ENCODE results near the gene SDK2. TPM values are rescaled to one million over a fixed set of nuclear protein-coding genes. Genes with fewer than 3 reads are reported as not detected.

The SDK2 gene
- total RNA-seq, 2 donors from 2014 or later = 16.5 to 26.3 TPM

- intact Hi-C loops (cut with DNase I) = no loop called here
- H3K9me3 ChIP-seq = no peaks in the 10 kb centered on the region
- no peak for DNase-seq (ENCODE audit: low spot score)
- 86% methylated on average over 7 of the region's 7 CpGs for WGBS
- no peak overlapping the region for H3K4me3 ChIP-seq
- no peaks in the 10 kb centered on the region for H3K36me3 ChIP-seq
- H3K27me3 ChIP-seq (replicated peaks; ENCODE audit: insufficient read depth) = no peaks in the 10 kb centered on the region
- TF ChIP-seq POLR2AphosphoS5 (IDR thresholded peaks at IDR 0.05) (no peak), POLR2A (IDR thresholded peaks at IDR 0.05) (no peak), CTCF (IDR thresholded peaks at IDR 0.05) (no peak)
- H3K27ac ChIP-seq = no peak overlapping the region
- H3K4me1 ChIP-seq (replicated peaks) = no peaks in the 10 kb centered on the region
Measured at GRCh38 chr17:73609758-73610157, 34.5 kb downstream of the SDK2 start.

GRCh38 chr17:73609060-73609459 is 35.2 kb downstream of the SDK2 start:
- no peak overlapping the region for H3K27ac ChIP-seq
- H3K27me3 ChIP-seq (replicated peaks; ENCODE audit: insufficient read depth) = no peaks in the 10 kb centered on the region
- H3K4me3 ChIP-seq = no peak overlapping the region
- 86% methylated on average over 5 of the region's 5 CpGs for whole genome bisulfite sequencing
- H3K36me3 ChIP-seq = no peaks in the 10 kb centered on the region
- H3K4me1 ChIP-seq (replicated peaks) = no peaks in the 10 kb centered on the region
- H3K9me3 ChIP-seq = no peaks in the 10 kb centered on the region
- TF ChIP-seq POLR2A (IDR thresholded peaks at IDR 0.05) = no peak
- TF ChIP-seq CTCF (IDR thresholded peaks at IDR 0.05) = no peak
- TF ChIP-seq POLR2AphosphoS5 (IDR thresholded peaks at IDR 0.05) = no peak
- DNase-seq (ENCODE audit: low spot score) = no peak
- intact Hi-C loops (cut with DNase I) = no loop called here

GRCh38 chr17:73605444-73605843 is 38.8 kb downstream of the SDK2 start:
- WGBS = 96% methylated on average over 8 of the region's 8 CpGs
- H3K4me3 ChIP-seq = no peak overlapping the region
- no peaks in the 10 kb centered on the region for H3K36me3 ChIP-seq
- no peaks in the 10 kb centered on the region for H3K9me3 ChIP-seq
- H3K4me1 ChIP-seq (replicated peaks) = no peaks in the 10 kb centered on the region
- DNase-seq (ENCODE audit: low spot score) = no peak
- intact Hi-C loops (cut with DNase I) = no loop called here
- H3K27me3 ChIP-seq (replicated peaks; ENCODE audit: insufficient read depth) = no peaks in the 10 kb centered on the region
- TF ChIP-seq POLR2AphosphoS5 (IDR thresholded peaks at IDR 0.05) = no peak
- no peak for TF ChIP-seq CTCF (IDR thresholded peaks at IDR 0.05)
- TF ChIP-seq POLR2A (IDR thresholded peaks at IDR 0.05) = no peak
- no peak overlapping the region for H3K27ac ChIP-seq

GRCh38 chr17:73604476-73604875 is 39.8 kb downstream of the SDK2 start:
- no peaks in the 10 kb centered on the region for H3K9me3 ChIP-seq
- no peak for TF ChIP-seq POLR2A (IDR thresholded peaks at IDR 0.05)
- TF ChIP-seq CTCF (IDR thresholded peaks at IDR 0.05) = no peak
- no peak for TF ChIP-seq POLR2AphosphoS5 (IDR thresholded peaks at IDR 0.05)
- no peak overlapping the region for H3K4me3 ChIP-seq
- WGBS = 90% methylated on average over 7 of the region's 7 CpGs
- DNase-seq (ENCODE audit: low spot score) = no peak
- no peaks in the 10 kb centered on the region for H3K36me3 ChIP-seq
- no peaks in the 10 kb centered on the region for H3K27me3 ChIP-seq (replicated peaks; ENCODE audit: insufficient read depth)
- intact Hi-C loops (cut with DNase I) = no loop called here
- no peak overlapping the region for H3K27ac ChIP-seq
- H3K4me1 ChIP-seq (replicated peaks) = no peaks in the 10 kb centered on the region

GRCh38 chr17:73603971-73604370 is 40.3 kb downstream of the SDK2 start:
- no peaks in the 10 kb centered on the region for H3K27me3 ChIP-seq (replicated peaks; ENCODE audit: insufficient read depth)
- DNase-seq (ENCODE audit: low spot score) = no peak
- no peak overlapping the region for H3K27ac ChIP-seq
- intact Hi-C loops (cut with DNase I) = no loop called here
- H3K36me3 ChIP-seq = no peaks in the 10 kb centered on the region
- no peaks in the 10 kb centered on the region for H3K9me3 ChIP-seq
- no peaks in the 10 kb centered on the region for H3K4me1 ChIP-seq (replicated peaks)
- WGBS = 62% methylated on average over 19 of the region's 20 CpGs
- H3K4me3 ChIP-seq = no peak overlapping the region
- TF ChIP-seq CTCF (IDR thresholded peaks at IDR 0.05) (no peak), POLR2A (IDR thresholded peaks at IDR 0.05) (no peak), POLR2AphosphoS5 (IDR thresholded peaks at IDR 0.05) (no peak)

Data from prostate gland (tissue), 2 donors.